Smooth muscle cell (in vitro differentiated cells): Measurements from ENCODE around the gene TTC4. TPM values are rescaled to one million over a fixed set of nuclear protein-coding genes. Genes with fewer than 3 reads are reported as not detected.

Source experiments
- DNase-seq: peaks from one replicate; lab custom pipeline; 2025; ENCODE audit not compliant: unreplicated experiment; lab: John Stamatoyannopoulos, UW
- H2AFZ ChIP-seq: fragments of 200-600 bp; sonication (generic); 2 replicates; pipeline ENCODE4 v1.6.0; 2016; ENCODE audit warnings: antibody characterized with exemption, low read depth, mild to moderate bottlenecking
- H3F3A ChIP-seq: fragments of 200-600 bp; sonication (generic); 2 replicates; pipeline ENCODE4 v1.6.0; 2017; ENCODE audit warnings: antibody characterized with exemption, low read depth
- H3K27ac ChIP-seq: fragments of 200-600 bp; sonication (generic); 2 replicates; pipeline ENCODE4 v1.5.1; 2016; ENCODE audit warnings: low read depth, mild to moderate bottlenecking
- H3K27me3 ChIP-seq: fragments of 200-600 bp; sonication (generic); 2 replicates; pipeline ENCODE4 v1.6.1; 2016; ENCODE audit warnings: low read depth, mild to moderate bottlenecking
- H3K36me3 ChIP-seq: fragments of 200-600 bp; sonication (generic); 2 replicates; pipeline ENCODE4 v1.5.1; 2016; ENCODE audit warnings: low read depth
- H3K4me1 ChIP-seq: fragments of 200-600 bp; sonication (generic); 2 replicates; pipeline ENCODE4 v1.5.1; 2016; ENCODE audit warnings: low read depth
- H3K4me2 ChIP-seq: fragments of 200-600 bp; sonication (generic); 2 replicates; pipeline ENCODE4 v1.6.0; 2016; ENCODE audit warnings: mild to moderate bottlenecking
- H3K4me3 ChIP-seq: fragments of 200-600 bp; sonication (generic); 2 replicates; pipeline ENCODE4 v1.5.1; 2016; ENCODE audit warnings: mild to moderate bottlenecking
- H3K79me2 ChIP-seq: fragments of 200-600 bp; sonication (generic); 2 replicates; pipeline ENCODE4 v1.6.0; 2016; ENCODE audit warnings: low read depth, mild to moderate bottlenecking
- H3K9ac ChIP-seq: fragments of 200-600 bp; sonication (generic); 2 replicates; pipeline ENCODE4 v1.6.0; 2016; ENCODE audit warnings: low read depth
- H3K9me3 ChIP-seq: fragments of 200-600 bp; sonication (generic); replicated peaks from 2 replicates; pipeline ENCODE4 v1.5.1; 2016; ENCODE audit warnings: low read depth
- H4K20me1 ChIP-seq: fragments of 200-600 bp; sonication (generic); 2 replicates; pipeline ENCODE4 v1.6.0; 2016; ENCODE audit warnings: low read depth
- CTCF ChIP-seq: fragments of 200-600 bp; sonication (generic); IDR thresholded peaks from 2 replicates; pipeline ENCODE4 v1.5.1; 2017; ENCODE audit warnings: borderline replicate concordance, mild to moderate bottlenecking, antibody characterized with exemption; ENCODE audit not compliant: insufficient read depth, poor library complexity, severe bottlenecking
- WGBS: methylation state at CpG from one replicate; pipeline ENCODE4 v1.1.7; 2016; ENCODE audit warnings: low lambda C conversion rate; 5-methylcytosine and 5-hydroxymethylcytosine counted together
- polyA plus RNA-seq: library from polyadenylated mRNA; unstranded; fragments of >200 nt; fragmentation: Nextera tagmentation; extraction: Ambion mirVana; gene quantifications from 2 replicates; pipeline ENCODE4 v1.2.1, GENCODE V29; 2016
- total RNA-seq: library from RNA; depleted of rRNA; stranded (reverse); fragments of >200 nt; gene quantifications from 2 replicates; pipeline ENCODE4 v1.2.3, GENCODE V29; 2014

The TTC4 gene
- total and polyA plus RNA-seq, 2 experiments from 2014 or later = 14.7 to 27.3 TPM

- no peak for DNase-seq
- H2AFZ ChIP-seq = no peak overlapping the region
- TF ChIP-seq CTCF = no peak
- H3K27me3 ChIP-seq = no peaks in the 10 kb centered on the region
- no peak overlapping the region for H3K9ac ChIP-seq
- 98% methylated on average over 3 of the region's 3 CpGs for WGBS
- H3K36me3 ChIP-seq = peaks cover 44% of the 10 kb centered on the region
- no peak overlapping the region for H3K4me2 ChIP-seq
- H4K20me1 ChIP-seq = no peaks in the 10 kb centered on the region
- peaks cover 20% of the 10 kb centered on the region for H3K9me3 ChIP-seq
- H3K4me3 ChIP-seq = no peak overlapping the region
- H3K79me2 ChIP-seq = no peaks in the 10 kb centered on the region
- no peak overlapping the region for H3K27ac ChIP-seq
- no peaks in the 10 kb centered on the region for H3F3A ChIP-seq
- H3K4me1 ChIP-seq = no peaks in the 10 kb centered on the region
These were observed 12.4 kb downstream of the TTC4 start for GRCh38 chr1:54728027-54728426.

DNA sequence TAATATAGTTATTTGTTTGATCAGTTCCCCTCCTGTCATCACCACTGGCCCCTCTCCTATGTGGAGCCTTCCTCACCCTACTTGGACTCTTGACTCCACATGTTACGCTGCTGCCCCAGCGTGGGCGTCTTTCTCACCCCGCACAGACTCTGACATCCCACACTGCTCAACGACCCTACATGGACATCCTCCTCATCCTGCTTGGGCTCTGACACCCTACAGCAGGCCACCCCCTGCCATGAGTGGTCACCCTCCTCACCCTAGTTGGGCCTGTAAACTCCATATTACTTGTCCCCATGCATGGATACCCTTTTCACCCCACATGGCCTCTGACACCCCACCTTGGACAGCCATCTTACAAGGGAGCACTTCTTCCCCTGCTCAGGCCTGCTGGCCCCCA, 21.0 kb downstream of the TTC4 start:
- Histone ChIP-seq H3K79me2 (no peaks in the 10 kb centered on the region), H3K9me3 (no peaks in the 10 kb centered on the region), H3K27me3 (no peaks in the 10 kb centered on the region), H2AFZ (no peak overlapping the region), H4K20me1 (no peaks in the 10 kb centered on the region), H3K9ac (no peak overlapping the region), H3K36me3 (peaks cover 6% of the 10 kb centered on the region), H3K4me3 (no peak overlapping the region), H3K4me2 (no peak overlapping the region), H3F3A (no peaks in the 10 kb centered on the region), H3K27ac (no peak overlapping the region), H3K4me1 (no peaks in the 10 kb centered on the region)
- DNase-seq = no peak
- 97% methylated on average over 5 of the region's 5 CpGs for WGBS
- TF ChIP-seq CTCF = no peak

DNA sequence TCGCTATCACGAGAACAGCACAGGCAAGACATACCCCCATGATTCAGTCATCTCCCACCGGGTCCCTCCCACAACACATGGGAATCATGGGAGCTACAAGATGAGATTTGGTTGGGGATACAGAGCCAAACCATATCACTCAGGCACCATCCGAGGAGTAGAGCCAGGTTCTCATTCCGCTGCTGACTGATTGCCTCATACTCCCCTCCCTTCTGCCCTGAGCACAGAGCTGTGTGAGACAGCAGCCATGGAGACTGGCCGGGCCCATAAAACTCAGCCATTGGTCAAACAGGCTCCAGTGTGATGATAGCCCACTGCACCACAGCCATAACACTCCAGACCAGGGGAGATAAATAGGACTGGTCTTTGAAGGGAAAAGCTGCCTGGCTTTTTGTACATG, 22.6 kb downstream of the TTC4 start:
- Histone ChIP-seq H3K4me3 (no peak overlapping the region), H3K4me1 (no peaks in the 10 kb centered on the region), H3K4me2 (no peak overlapping the region), H2AFZ (no peak overlapping the region), H3K9ac (no peak overlapping the region), H3F3A (no peaks in the 10 kb centered on the region), H3K36me3 (peaks cover 6% of the 10 kb centered on the region), H4K20me1 (no peaks in the 10 kb centered on the region), H3K27ac (no peak overlapping the region), H3K9me3 (no peaks in the 10 kb centered on the region), H3K79me2 (no peaks in the 10 kb centered on the region), H3K27me3 (no peaks in the 10 kb centered on the region)
- DNase-seq = no peak
- 92% methylated on average over 6 of the region's 6 CpGs for WGBS
- no peak for TF ChIP-seq CTCF

DNA sequence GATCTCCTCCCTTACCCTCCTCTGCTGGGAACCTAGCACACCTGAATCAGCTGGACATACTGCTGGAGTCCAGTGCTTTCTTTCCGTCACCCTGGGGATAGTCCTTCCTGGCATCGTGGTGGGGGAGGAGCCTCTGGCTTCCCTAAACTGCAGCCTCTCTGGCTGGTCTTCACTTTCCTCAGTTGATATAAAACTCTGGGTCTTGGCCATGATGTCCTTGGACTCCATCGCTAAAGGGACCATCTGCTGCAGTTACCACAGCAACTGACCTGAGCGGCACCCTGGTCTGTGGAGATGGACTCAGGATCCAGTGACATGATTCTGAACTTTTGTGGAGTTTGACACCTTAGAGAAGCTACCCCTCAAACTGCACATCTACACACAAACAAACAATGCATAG, 25.9 kb downstream of the TTC4 start:
- Histone ChIP-seq H2AFZ (no peak overlapping the region), H3K9me3 (no peaks in the 10 kb centered on the region), H3K9ac (no peak overlapping the region), H3K27ac (no peak overlapping the region), H3K79me2 (no peaks in the 10 kb centered on the region), H3K4me2 (no peak overlapping the region), H4K20me1 (no peaks in the 10 kb centered on the region), H3K36me3 (no peaks in the 10 kb centered on the region), H3K27me3 (no peaks in the 10 kb centered on the region), H3F3A (no peaks in the 10 kb centered on the region), H3K4me3 (no peak overlapping the region), H3K4me1 (no peaks in the 10 kb centered on the region)
- no peak for DNase-seq
- WGBS = 95% methylated on average over 4 of the region's 4 CpGs
- no peak for TF ChIP-seq CTCF
